IMR-90 (cell line): ENCODE measurements around the gene TUSC2. TPM values are rescaled to one million over a fixed set of nuclear protein-coding genes. Genes with fewer than 3 reads are reported as not detected.

Experiments
- ATAC-seq: fragments of 200-7000 bp; cut with Tn5 transposase; 2 replicates; pipeline ENCODE4 v1.9.1; 2020; ENCODE audit warnings: low read depth, mild to moderate bottlenecking, moderate library complexity
- BruUV-seq: library from RNA; stranded (reverse); fragments of 400-500 nt; replicated peaks from 2 replicates; lab custom pipeline; 2021; lab: Mats Ljungman, UMichigan
- CTCF ChIA-PET: fragments of 300-600 bp; formaldehyde crosslinking; extraction: SDS; loops from one replicate; lab custom pipeline; 2021; ENCODE audit warnings: antibody characterized with exemption; lab: Yijun Ruan, JAX
- POLR2A ChIA-PET: fragments of 300-600 bp; sonication (Branson Sonifier 250); formaldehyde crosslinking; loops from one replicate; lab custom pipeline; 2022; ENCODE audit warnings: antibody characterized with exemption; ENCODE audit not compliant: unreplicated experiment; lab: Charles Lee
- DNase-seq: peaks from one replicate; pipeline ENCODE4 v3.0.0; 2013
- H2AFZ ChIP-seq: replicated peaks from 2 replicates; pipeline ENCODE3; 2013; ENCODE audit warnings: low read length, mild to moderate bottlenecking; ENCODE audit not compliant: poor library complexity
- H2AK5ac ChIP-seq: 2 replicates; pipeline ENCODE4 v1.6.1; 2013; ENCODE audit warnings: low read depth, low read length, inconsistent platforms
- H2AK9ac ChIP-seq: replicated peaks from 2 replicates; pipeline ENCODE3; 2013; ENCODE audit warnings: mild to moderate bottlenecking, low read depth, low read length, moderate library complexity; ENCODE audit not compliant: poor library complexity
- H2BK120ac ChIP-seq: 2 replicates; pipeline ENCODE4 v1.6.1; 2013; ENCODE audit warnings: low read depth, low read length, inconsistent platforms
- H2BK15ac ChIP-seq: 3 replicates; pipeline ENCODE4 v1.6.1; 2013; ENCODE audit warnings: low read depth, low read length, inconsistent platforms
- H2BK20ac ChIP-seq: 2 replicates; pipeline ENCODE4 v1.6.1; 2013; ENCODE audit warnings: low read depth, mild to moderate bottlenecking, inconsistent platforms, low read length, moderate library complexity
- H2BK5ac ChIP-seq: 2 replicates; pipeline ENCODE4 v1.6.1; 2013; ENCODE audit warnings: mild to moderate bottlenecking, low read depth, low read length, inconsistent platforms; ENCODE audit not compliant: poor library complexity, severe bottlenecking
- H3K14ac ChIP-seq: replicated peaks from 2 replicates; pipeline ENCODE4 v1.6.1; 2013; ENCODE audit warnings: low read depth, low read length, inconsistent platforms
- H3K18ac ChIP-seq: 2 replicates; pipeline ENCODE4 v1.6.1; 2013; ENCODE audit warnings: low read depth, low read length, control low read depth
- H3K23ac ChIP-seq: 2 replicates; pipeline ENCODE4 v1.6.1; 2013; ENCODE audit warnings: low read depth, low read length, inconsistent platforms
- H3K27ac ChIP-seq: 2 replicates; pipeline ENCODE4 v1.5.1; 2013; ENCODE audit warnings: mild to moderate bottlenecking, control low read depth, low read length; ENCODE audit not compliant: insufficient read depth
- H3K27me3 ChIP-seq: 2 replicates; pipeline ENCODE4 v1.6.1; 2013; ENCODE audit warnings: low read length; ENCODE audit not compliant: control insufficient read depth, insufficient read depth
- H3K36me3 ChIP-seq: 2 replicates; pipeline ENCODE4 v1.6.1; 2013; ENCODE audit warnings: low read length, mixed read lengths; ENCODE audit not compliant: control insufficient read depth, insufficient read depth
- H3K4ac ChIP-seq: 2 replicates; pipeline ENCODE4 v1.6.1; 2013; ENCODE audit warnings: low read depth, low read length, inconsistent platforms
- H3K4me1 ChIP-seq: 2 replicates; pipeline ENCODE4 v1.6.1; 2013; ENCODE audit warnings: low read length, mixed read lengths; ENCODE audit not compliant: control insufficient read depth, insufficient read depth
- H3K4me2 ChIP-seq: 2 replicates; pipeline ENCODE4 v1.6.1; 2013; ENCODE audit warnings: low read depth, mild to moderate bottlenecking, control low read depth, low read length, moderate library complexity
- H3K4me3 ChIP-seq: 2 replicates; pipeline ENCODE4 v1.5.1; 2013; ENCODE audit warnings: low read depth, mild to moderate bottlenecking, control low read depth, low read length, moderate library complexity; ENCODE audit not compliant: insufficient read depth
- H3K56ac ChIP-seq: 2 replicates; pipeline ENCODE4 v1.6.1; 2013; ENCODE audit warnings: low read length, inconsistent platforms; ENCODE audit not compliant: insufficient read depth; ENCODE audit errors: extremely low read depth
- H3K79me1 ChIP-seq, 2 experiments: 2 replicates each; pipeline ENCODE4 v1.6.1; 2013; ENCODE audit warnings: low read length in 2 of 2, inconsistent platforms in 1 of 2, low read depth in 1 of 2
- H3K9ac ChIP-seq: 2 replicates; pipeline ENCODE4 v1.6.1; 2013; ENCODE audit warnings: low read depth, low read length, control low read depth
- H3K9me1 ChIP-seq: 2 replicates; pipeline ENCODE4 v1.6.1; 2013; ENCODE audit warnings: low read length, inconsistent platforms; ENCODE audit not compliant: insufficient read depth
- H3K9me3 ChIP-seq: 2 replicates; pipeline ENCODE4 v1.6.1; 2013; ENCODE audit warnings: low read length; ENCODE audit not compliant: control insufficient read depth, insufficient read depth
- H4K20me1 ChIP-seq: 2 replicates; pipeline ENCODE4 v1.6.1; 2013; ENCODE audit warnings: low read length, inconsistent platforms; ENCODE audit not compliant: insufficient read depth
- H4K5ac ChIP-seq: 2 replicates; pipeline ENCODE4 v1.6.1; 2013; ENCODE audit warnings: mild to moderate bottlenecking, low read depth, low read length, control low read depth
- H4K8ac ChIP-seq, 2 experiments: 2 replicates each; pipeline ENCODE4 v1.6.1; 2013; ENCODE audit warnings: low read depth in 2 of 2, low read length in 2 of 2, control low read depth in 1 of 2, inconsistent platforms in 1 of 2
- H4K91ac ChIP-seq: 2 replicates; pipeline ENCODE4 v1.6.1; 2013; ENCODE audit warnings: low read depth, low read length, inconsistent platforms; ENCODE audit not compliant: insufficient read depth
- CTCF ChIP-seq: conservative IDR thresholded peaks from 2 replicates; pipeline ENCODE4 v1.5.1; 2012; ENCODE audit warnings: mild to moderate bottlenecking, low read depth, low read length, improper control_type of control experiment
- NFE2L2 ChIP-seq: fragments of 150-350 bp; IDR thresholded peaks from 2 replicates; pipeline ENCODE4 v1.6.1; 2016; ENCODE audit warnings: low read depth, mild to moderate bottlenecking, low read length
- RFX5 ChIP-seq: IDR thresholded peaks from 2 replicates; pipeline ENCODE4 v1.8.0; 2012; ENCODE audit warnings: low read depth, mild to moderate bottlenecking, low read length, moderate library complexity
- WGBS, 2 experiments: methylation state at CpG; one replicate each; pipeline versions ENCODE4 v1.1.5 to v1.1.7; 2013; ENCODE audit warnings: missing lambda C conversion rate in 2 of 2; ENCODE audit not compliant: insufficient read length in 1 of 2; ENCODE audit errors: extremely low coverage in 2 of 2; 5-methylcytosine and 5-hydroxymethylcytosine counted together
- dilution Hi-C: fragments of 300-500 bp; cut with HindIII; formaldehyde crosslinking; loops from one replicate; pipeline ENCODE4 v1.14.3; 2018; ENCODE audit warnings: low sequenced_read_pairs; ENCODE audit not compliant: unreplicated experiment
- in situ Hi-C: fragments of 300-500 bp; cut with MboI; formaldehyde crosslinking; loops from 3 replicates; pipeline ENCODE4 v1.14.3; 2019; ENCODE audit warnings: low sequenced_read_pairs, inconsistent platforms, mixed read lengths
- intact Hi-C: fragments of 100-400 bp; cut with micrococcal nuclease; formaldehyde crosslinking; loops from 2 replicates; pipeline ENCODE4 v1.10.0; 2022
- polyA plus RNA-seq, 3 experiments: library from polyadenylated mRNA; depleted of rRNA; stranded (reverse); fragments of >200 nt; gene quantifications; 2 replicates each; pipeline ENCODE4 v1.2.3, GENCODE V29; 2012; ENCODE audit warnings: low replicate concordance in 1 of 3
- total RNA-seq: library from RNA; depleted of rRNA; stranded (reverse); fragments of >200 nt; gene quantifications from 2 replicates; pipeline ENCODE4 v1.2.3, GENCODE V29; 2012

Gene TUSC2
- total and polyA plus RNA-seq, 2 of the 4 experiments (the other 2 are of a cell fraction) = 13.4 to 24.0 TPM

GRCh38 chr3:50371133-50371685, 43.2 kb upstream of the TUSC2 start:
- no TSS peak for BruUV-seq
- TF ChIP-seq NFE2L2 (no peak), RFX5 (no peak), CTCF (no peak)
- Histone ChIP-seq H3K79me1 (no peaks in the 10 kb centered on the region), H3K4ac (no peak overlapping the region), H3K56ac (no peak overlapping the region), H3K9ac (no peak overlapping the region), H2AFZ (no peak overlapping the region), H2BK15ac (no peak overlapping the region), H3K27ac (no peak overlapping the region), H2BK5ac (no peak overlapping the region), H4K91ac (no peak overlapping the region), H3K4me1 (no peaks in the 10 kb centered on the region), H4K5ac (no peak overlapping the region), H3K9me1 (no peaks in the 10 kb centered on the region), H3K36me3 (no peaks in the 10 kb centered on the region), H4K20me1 (no peaks in the 10 kb centered on the region), H2AK9ac (no peak overlapping the region), H3K14ac (no peak overlapping the region), H2BK120ac (no peak overlapping the region), H2AK5ac (no peak overlapping the region), H3K23ac (no peak overlapping the region), H3K18ac (no peak overlapping the region), H3K9me3 (no peaks in the 10 kb centered on the region), H3K4me2 (no peak overlapping the region), H4K8ac (no peak overlapping the region), H3K27me3 (peaks cover 61% of the 10 kb centered on the region), H3K4me3 (no peak overlapping the region), H2BK20ac (no peak overlapping the region)
- WGBS, 2 experiments = no CpG with 5 or more reads among the region's 3 CpGs
- intact Hi-C loops (no loop called here), dilution Hi-C loops (no loop called here), in situ Hi-C loops (no loop called here)
- POLR2A ChIA-PET = no interaction called here
- ATAC-seq (peak; percentile 15; the same call in 1 of the 2 replicates), DNase-seq (peak; percentile 32)
- CTCF ChIA-PET = no interaction called here
